Activated CD4-positive, alpha-beta T cell treated with anti-CD3 and anti-CD28 coated beads, Interleukin-2, amount 10 ng/mL, durations not matched to agents 7 days and 5 days (primary cell): ENCODE measurements around the gene ASPSCR1. TPM values are rescaled to one million over a fixed set of nuclear protein-coding genes. Genes with fewer than 3 reads are reported as not detected.

Source experiments
- CTCF ChIA-PET: fragments of 350-600 bp; sonication (Branson Sonifier 250); formaldehyde crosslinking; loops from one replicate; lab custom pipeline; 2021; ENCODE audit warnings: antibody characterized with exemption; lab: Charles Lee
- POLR2A ChIA-PET: fragments of 350-600 bp; sonication (Branson Sonifier 250); formaldehyde crosslinking; loops from one replicate; lab custom pipeline; 2021; ENCODE audit warnings: antibody characterized with exemption; lab: Charles Lee
- DNase-seq: peaks from one replicate; pipeline ENCODE4 v3.0.0-alpha.2; 2020
- H3K27ac Mint-ChIP-seq: one replicate; pipeline ENCODE4 v1.8.0; 2021; ENCODE audit warnings: mild to moderate bottlenecking, moderate library complexity, mixed read lengths
- H3K27me3 Mint-ChIP-seq: one replicate; pipeline ENCODE4 v1.8.0; 2021; ENCODE audit warnings: mixed read lengths
- H3K36me3 Mint-ChIP-seq: one replicate; pipeline ENCODE4 v1.8.0; 2021; ENCODE audit warnings: low read depth, mixed read lengths
- H3K4me1 Mint-ChIP-seq: one replicate; pipeline ENCODE4 v1.8.0; 2021; ENCODE audit warnings: mixed read lengths
- H3K4me3 Mint-ChIP-seq: one replicate; pipeline ENCODE4 v1.8.0; 2021; ENCODE audit warnings: mild to moderate bottlenecking, moderate library complexity, mixed read lengths
- H3K9me3 Mint-ChIP-seq: one replicate; pipeline ENCODE4 v1.8.0; 2021; ENCODE audit warnings: mixed read lengths
- total RNA-seq, 2 experiments: library from RNA; stranded (reverse); gene quantifications; one replicate each; pipeline ENCODE4 v1.2.3, GENCODE V29; 2021

Gene ASPSCR1
- total RNA-seq, 2 experiments from 2014 or later = 34.0 to 37.6 TPM

DNA sequence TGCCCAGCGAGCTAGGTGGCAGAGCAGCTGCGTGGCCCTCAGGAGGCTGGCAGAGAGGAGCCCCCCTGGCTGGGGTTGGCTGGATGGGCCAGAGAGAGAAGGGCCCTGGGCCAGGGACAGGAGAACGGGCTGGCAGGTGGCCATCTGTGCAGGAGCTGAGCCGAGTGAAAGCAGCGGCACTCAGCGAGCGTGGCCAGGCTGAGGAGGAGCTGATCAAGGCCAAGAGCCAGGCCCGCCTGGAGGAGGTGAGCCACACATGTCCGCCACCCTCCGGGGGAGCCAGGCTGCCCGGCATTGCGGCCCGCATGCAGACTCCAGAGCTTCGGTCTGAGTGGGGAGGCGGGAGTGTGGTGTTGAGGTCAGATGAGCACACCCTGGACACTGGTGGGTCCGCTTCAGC, 52.0 kb downstream of the ASPSCR1 start:
- H3K4me3 Mint-ChIP-seq = peak overlapping the region; percentile 32
- peaks cover 17% of the 10 kb centered on the region for H3K36me3 Mint-ChIP-seq
- H3K9me3 Mint-ChIP-seq = no peaks in the 10 kb centered on the region
- peaks cover 26% of the 10 kb centered on the region for H3K4me1 Mint-ChIP-seq
- no peak for DNase-seq
- POLR2A ChIA-PET = no interaction called here
- H3K27me3 Mint-ChIP-seq = no peaks in the 10 kb centered on the region
- CTCF ChIA-PET = interaction anchor here (0.8 to 3.0 kb wide), 16 partner anchors 9 to 209 kb away, joined by 3 to 40 read pairs (median 6); partner anchors contain the start of genes ASPSCR1, CENPX and DCXR
- peak overlapping the region; percentile 50 for H3K27ac Mint-ChIP-seq

DNA sequence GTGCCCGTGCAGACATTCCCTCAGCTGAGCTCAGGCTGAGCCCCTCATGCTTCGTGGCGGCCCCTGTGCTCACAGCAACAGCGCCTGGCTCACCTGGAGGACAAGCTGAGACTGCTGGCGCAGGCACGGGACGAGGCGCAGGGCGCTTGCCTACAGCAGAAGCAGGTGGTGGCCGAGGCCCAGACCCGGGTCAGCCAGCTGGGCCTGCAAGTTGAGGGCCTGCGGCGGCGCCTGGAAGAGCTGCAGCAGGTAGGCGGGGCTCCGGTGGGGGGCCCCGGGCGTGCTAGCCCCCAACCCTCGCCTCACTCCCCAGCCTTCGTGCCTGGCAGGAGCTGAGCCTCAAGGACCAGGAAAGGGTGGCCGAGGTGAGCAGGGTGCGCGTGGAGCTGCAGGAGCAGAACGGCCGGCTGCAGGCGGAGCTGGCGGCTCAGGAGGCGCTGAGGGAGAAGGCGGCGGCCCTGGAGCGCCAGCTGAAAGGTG, 52.6 kb downstream of the ASPSCR1 start:
- Mint-ChIP-seq H3K9me3 (no peaks in the 10 kb centered on the region), H3K27ac (no peak overlapping the region), H3K36me3 (peaks cover 19% of the 10 kb centered on the region), H3K4me1 (peaks cover 28% of the 10 kb centered on the region), H3K4me3 (no peak overlapping the region), H3K27me3 (no peaks in the 10 kb centered on the region)
- ChIA-PET POLR2A (no interaction called here), CTCF (interaction anchor here (0.7 to 3.0 kb wide), 50 partner anchors 8 to 588 kb away, joined by 3 to 40 read pairs (median 4); partner anchors contain the start of genes ASPSCR1, CD7, CENPX and DCXR)
- no peak for DNase-seq

DNA sequence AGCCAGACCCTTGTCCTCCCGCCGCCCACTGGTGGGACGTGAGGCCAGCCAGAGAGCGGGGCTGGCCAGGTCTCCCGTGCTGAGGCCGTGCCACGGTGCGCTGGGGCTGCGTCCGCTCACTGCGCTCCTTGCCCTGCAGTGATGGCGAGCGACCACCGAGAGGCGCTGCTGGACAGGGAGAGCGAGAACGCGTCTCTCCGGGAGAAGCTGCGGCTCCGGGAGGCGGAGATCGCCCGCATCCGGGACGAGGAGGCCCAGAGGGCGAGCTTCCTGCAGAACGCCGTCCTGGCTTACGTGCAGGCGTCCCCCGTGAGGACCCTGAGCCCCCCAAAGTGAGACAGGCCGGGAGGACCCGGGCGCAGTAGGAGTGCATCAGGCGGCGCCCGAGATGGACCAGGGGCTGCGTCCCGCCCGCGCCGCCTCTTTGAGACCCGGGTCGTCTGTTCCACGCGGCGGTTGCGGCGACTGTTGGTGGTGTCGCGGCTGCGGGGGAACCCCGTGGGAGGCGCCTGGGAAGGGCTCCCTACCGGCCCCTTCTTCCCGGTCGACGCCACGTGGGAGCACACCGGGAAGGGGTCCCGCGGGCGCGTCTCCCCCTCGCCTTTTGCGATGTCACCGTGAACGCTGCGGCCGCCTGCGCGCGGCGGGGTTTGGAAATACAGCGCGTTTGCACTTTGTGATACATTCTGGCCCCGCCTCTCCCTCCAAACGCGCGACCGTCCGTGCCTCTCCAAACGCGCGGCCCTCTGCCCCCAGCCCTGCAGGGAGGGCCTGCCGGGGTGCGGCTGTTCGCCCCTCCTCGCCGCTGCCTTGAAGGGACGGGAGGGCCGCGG, 53.3 kb downstream of the ASPSCR1 start:
- CTCF ChIA-PET = interaction anchor here (0.5 to 3.0 kb wide), 64 partner anchors 8 to 795 kb away, joined by 3 to 40 read pairs (median 4); partner anchors contain the start of genes ASPSCR1, CD7, CENPX and FASN
- peaks cover 22% of the 10 kb centered on the region for H3K36me3 Mint-ChIP-seq
- POLR2A ChIA-PET = interaction anchor here (0.6 to 0.8 kb wide), 2 partner anchors 13 to 74 kb away, joined by 3 read pairs; no protein-coding TSS in a partner anchor
- peak overlapping the region; percentile 76 for H3K27ac Mint-ChIP-seq
- H3K4me3 Mint-ChIP-seq = peak overlapping the region; percentile 74
- H3K27me3 Mint-ChIP-seq = no peaks in the 10 kb centered on the region
- H3K9me3 Mint-ChIP-seq = no peaks in the 10 kb centered on the region
- peak; percentile 86 for DNase-seq
- peaks cover 32% of the 10 kb centered on the region for H3K4me1 Mint-ChIP-seq

DNA sequence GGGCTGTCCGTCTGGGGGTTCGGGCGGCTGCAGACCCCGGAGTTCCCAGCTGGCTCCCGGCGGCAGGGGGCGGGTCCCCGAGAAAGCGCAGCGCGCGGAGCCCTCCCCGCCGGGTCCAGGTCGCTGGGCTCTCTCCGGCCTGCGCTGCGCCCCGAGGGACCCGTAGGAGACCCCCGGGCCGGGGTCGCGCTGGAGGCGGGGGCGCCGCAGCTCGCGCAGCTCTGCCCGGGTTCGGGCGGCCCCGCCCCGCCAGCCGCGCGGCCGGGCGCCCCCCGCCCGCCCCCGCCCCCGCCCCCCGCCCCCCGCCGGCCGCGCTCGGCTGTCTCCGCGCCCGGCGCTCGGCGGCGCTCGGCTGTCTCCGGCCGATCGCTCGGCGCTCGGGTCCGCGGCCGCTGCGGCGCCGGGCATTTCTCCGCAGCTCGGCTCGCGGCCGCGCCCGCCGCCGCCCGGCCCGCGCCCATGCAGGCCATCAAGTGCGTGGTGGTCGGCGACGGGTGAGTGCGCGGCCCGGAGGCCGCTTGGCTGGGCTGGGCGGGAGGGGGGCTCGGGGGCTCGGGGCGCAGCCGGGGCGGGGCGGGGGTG, 54.0 kb downstream of the ASPSCR1 start, which contains the start of gene RAC3:
TSS of gene RAC3 (plus strand) at position 376 of the 582 bp plus-strand sequence. CDS start at position 460, 84 bp downstream.
- Mint-ChIP-seq H3K4me1 (peaks cover 30% of the 10 kb centered on the region), H3K9me3 (no peaks in the 10 kb centered on the region), H3K4me3 (peak within 1 kb of the TSS; percentile 74), H3K27ac (peak within 1 kb of the TSS; percentile 76), H3K27me3 (no peaks in the 10 kb centered on the region), H3K36me3 (peaks cover 17% of the 10 kb centered on the region)
- no peak for DNase-seq
- POLR2A ChIA-PET = interaction anchor here (0.8 kb wide), 1 partner anchor 74 kb away, joined by 3 read pairs; no protein-coding TSS in a partner anchor
- CTCF ChIA-PET = interaction anchor here (0.6 to 3.0 kb wide), 9 partner anchors 9 to 462 kb away, joined by 3 to 21 read pairs (median 4); partner anchors contain the start of genes CENPX and LRRC45

DNA sequence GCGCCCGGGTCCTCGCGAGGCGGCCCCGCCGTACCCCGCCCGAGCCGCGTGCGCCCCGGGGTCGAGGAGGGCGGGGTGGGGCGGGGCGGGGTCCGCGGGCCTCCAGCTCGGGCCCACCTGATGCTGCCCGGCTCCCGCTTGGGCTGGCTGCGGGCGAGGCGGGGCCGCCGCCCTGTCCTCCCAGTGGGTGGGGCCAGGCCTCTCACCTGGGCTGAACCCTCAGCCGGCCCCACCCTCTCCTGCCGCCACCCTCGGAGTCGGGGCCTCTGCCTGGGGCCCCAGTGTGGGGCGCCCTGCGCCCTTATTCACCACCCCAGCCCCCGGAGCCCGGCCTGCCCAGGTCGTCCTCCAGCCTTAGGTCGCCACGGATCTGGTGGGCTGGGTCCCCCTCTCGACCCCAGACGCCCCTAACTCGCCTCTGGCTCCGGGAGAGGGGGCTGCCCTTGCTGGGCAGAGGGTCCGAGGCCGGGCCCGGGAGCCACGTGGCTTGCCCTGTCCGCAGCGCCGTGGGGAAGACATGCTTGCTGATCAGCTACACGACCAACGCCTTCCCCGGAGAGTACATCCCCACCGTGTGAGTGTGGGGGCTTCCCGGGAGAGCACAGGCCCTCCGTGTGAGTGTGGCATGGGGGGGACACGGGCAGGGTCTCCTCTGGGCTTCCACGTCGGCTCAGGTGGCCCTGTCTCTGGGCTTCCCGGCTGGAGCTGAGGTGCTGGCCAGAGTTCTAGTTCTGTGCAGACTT, 54.6 kb downstream of the ASPSCR1 start:
- H3K36me3 Mint-ChIP-seq = peaks cover 17% of the 10 kb centered on the region
- H3K9me3 Mint-ChIP-seq = no peaks in the 10 kb centered on the region
- ChIA-PET CTCF (interaction anchor here (1.3 kb wide), 1 partner anchor 9 kb away, joined by 3 read pairs; the partner anchor contains the start of genes CENPX and LRRC45), POLR2A (no interaction called here)
- H3K4me3 Mint-ChIP-seq = peak overlapping the region; percentile 45
- H3K4me1 Mint-ChIP-seq = peaks cover 29% of the 10 kb centered on the region
- no peaks in the 10 kb centered on the region for H3K27me3 Mint-ChIP-seq
- no peak overlapping the region for H3K27ac Mint-ChIP-seq
- DNase-seq = peak; percentile 51

DNA sequence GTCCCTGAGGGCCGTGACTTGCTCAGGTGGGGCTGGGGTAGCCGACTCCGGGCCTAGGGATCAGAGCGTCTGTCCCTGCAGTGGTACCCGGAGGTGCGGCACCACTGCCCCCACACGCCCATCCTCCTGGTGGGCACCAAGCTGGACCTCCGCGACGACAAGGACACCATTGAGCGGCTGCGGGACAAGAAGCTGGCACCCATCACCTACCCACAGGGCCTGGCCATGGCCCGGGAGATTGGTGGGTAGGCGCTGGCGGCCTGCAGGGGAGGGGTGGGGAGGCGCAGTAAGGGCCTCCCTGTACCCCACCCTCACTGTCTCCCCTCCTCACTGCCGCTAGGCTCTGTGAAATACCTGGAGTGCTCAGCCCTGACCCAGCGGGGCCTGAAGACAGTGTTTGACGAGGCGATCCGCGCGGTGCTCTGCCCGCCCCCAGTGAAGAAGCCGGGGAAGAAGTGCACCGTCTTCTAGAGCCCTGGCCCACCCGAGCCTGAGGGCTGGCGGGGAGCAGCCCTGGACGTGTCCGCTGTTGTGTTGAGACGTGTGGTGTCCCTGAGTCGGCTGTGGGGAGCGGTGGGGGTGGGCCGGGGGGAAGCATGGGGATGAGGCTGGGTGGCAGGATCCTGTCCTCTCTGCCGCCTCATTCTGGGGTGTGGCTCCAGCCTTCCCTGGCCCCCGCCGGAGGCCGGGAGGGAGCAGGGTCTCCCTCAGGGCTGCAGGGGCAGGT, 56.1 kb downstream of the ASPSCR1 start:
- H3K9me3 Mint-ChIP-seq = no peaks in the 10 kb centered on the region
- H3K27ac Mint-ChIP-seq = no peak overlapping the region
- no peaks in the 10 kb centered on the region for H3K27me3 Mint-ChIP-seq
- CTCF ChIA-PET = no interaction called here
- peaks cover 13% of the 10 kb centered on the region for H3K36me3 Mint-ChIP-seq
- peaks cover 30% of the 10 kb centered on the region for H3K4me1 Mint-ChIP-seq
- no peak for DNase-seq
- POLR2A ChIA-PET = no interaction called here
- peak overlapping the region; percentile 45 for H3K4me3 Mint-ChIP-seq

DNA sequence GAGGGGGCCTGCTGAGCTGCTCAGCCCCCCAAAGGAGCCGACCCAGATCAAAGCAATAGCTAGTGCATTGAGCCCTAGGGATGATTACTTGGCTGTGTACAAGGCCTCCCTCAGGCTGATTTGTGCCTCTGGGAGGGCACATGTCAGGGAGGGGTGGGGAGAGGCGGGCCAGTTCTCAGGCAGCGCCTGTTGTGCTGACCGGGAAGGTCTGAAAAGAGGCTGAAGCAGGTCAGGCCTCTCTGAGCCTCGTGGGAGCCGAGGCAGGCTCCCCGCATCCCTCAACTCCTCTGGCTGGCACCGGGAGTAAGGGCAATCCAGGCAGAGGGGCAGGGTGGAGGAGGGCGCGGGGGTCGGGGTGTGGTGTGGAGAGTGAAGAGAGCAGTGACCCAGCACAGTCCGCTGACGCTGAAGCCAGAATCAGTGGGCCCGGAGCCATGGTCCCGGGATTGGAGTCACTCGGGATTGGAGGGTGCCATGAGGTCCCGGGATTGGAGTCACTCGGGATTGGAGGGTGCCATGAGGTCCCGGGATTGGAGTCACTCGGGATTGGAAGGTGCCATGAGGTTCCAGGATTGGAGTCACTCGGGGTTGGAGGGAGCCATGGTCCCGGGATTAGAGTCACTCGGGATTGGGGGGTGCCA, 57.1 kb downstream of the ASPSCR1 start:
- Mint-ChIP-seq H3K4me1 (peaks cover 33% of the 10 kb centered on the region), H3K27me3 (no peaks in the 10 kb centered on the region)
- POLR2A ChIA-PET = no interaction called here

DNA sequence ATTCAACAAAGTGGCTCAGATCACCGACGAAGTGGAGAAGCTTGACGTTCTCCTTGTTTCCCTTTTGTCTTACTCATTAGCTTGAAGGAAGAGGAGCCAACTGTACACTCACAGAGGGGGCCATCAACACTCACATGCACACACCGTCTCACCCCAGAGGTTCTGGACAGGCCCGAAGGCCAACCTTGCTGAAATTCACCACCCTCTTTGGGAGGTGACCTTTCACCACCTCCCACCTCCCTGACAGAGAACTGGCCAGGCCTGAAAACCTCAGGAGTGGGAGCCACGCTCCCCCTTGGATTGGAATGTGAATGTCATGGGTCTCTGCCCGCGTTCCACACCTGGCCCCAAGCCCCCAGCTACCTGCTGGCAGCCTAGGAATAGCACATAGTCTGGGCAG, 58.1 kb downstream of the ASPSCR1 start:
- no peak overlapping the region for H3K27ac Mint-ChIP-seq
- ChIA-PET POLR2A (no interaction called here), CTCF (interaction anchor here (0.6 to 4.7 kb wide), 5 partner anchors 10 to 460 kb away, joined by 3 to 49 read pairs (median 3); partner anchors contain the start of genes CENPX and LRRC45)
- no peak for DNase-seq
- no peaks in the 10 kb centered on the region for H3K9me3 Mint-ChIP-seq
- H3K36me3 Mint-ChIP-seq = peaks cover 8% of the 10 kb centered on the region
- peak overlapping the region; percentile 85 for H3K4me3 Mint-ChIP-seq
- no peaks in the 10 kb centered on the region for H3K27me3 Mint-ChIP-seq
- H3K4me1 Mint-ChIP-seq = peaks cover 29% of the 10 kb centered on the region

More for the DNA sequence above, 57.1 kb downstream of the ASPSCR1 start:
- Mint-ChIP-seq H3K9me3 (no peaks in the 10 kb centered on the region), H3K36me3 (peaks cover 9% of the 10 kb centered on the region), H3K4me3 (no peak overlapping the region), H3K27ac (no peak overlapping the region)
- DNase-seq = no peak
- CTCF ChIA-PET = interaction anchor here (0.8 to 4.7 kb wide), 4 partner anchors 9 to 120 kb away, joined by 3 to 49 read pairs (median 5); partner anchors contain the start of genes CENPX and LRRC45

DNA sequence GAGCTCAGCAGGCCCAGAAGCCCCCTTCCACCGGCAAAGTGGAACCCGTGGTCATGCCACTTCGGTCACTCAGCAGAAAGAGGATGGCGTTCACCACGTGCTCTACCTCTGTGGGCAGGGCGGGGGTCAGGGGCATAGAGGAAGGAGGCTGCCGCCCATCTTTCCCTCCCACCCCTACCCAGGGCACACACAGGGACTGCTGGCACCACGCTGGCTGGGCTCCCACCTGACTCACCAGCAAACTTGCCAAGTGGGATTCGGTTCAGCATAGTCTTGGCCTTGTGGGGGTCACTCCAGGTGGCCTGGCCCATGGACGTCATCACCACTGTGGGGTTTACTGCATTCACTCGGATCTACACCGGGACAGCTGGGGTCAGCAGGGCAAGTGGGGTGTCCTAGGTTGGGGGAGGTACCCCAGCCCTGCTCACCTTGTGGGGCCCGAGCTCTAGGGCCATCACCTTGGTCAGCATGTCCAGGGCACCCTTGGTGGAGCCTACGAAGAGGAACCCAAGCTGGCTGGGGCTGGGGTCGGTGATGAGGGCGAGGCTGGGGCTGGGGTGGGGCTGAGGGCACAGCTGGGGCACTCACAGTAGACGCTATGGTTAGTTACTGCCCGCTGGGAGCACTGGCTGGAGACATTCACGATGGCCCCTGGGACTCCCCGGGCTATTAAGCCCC, 58.7 kb downstream of the ASPSCR1 start:
- POLR2A ChIA-PET = no interaction called here
- DNase-seq = no peak
- CTCF ChIA-PET = interaction anchor here (1.0 to 4.7 kb wide), 3 partner anchors 15 to 183 kb away, joined by 3 to 49 read pairs (median 7); partner anchors contain the start of genes CENPX and LRRC45
- H3K9me3 Mint-ChIP-seq = no peaks in the 10 kb centered on the region
- no peaks in the 10 kb centered on the region for H3K27me3 Mint-ChIP-seq
- peaks cover 28% of the 10 kb centered on the region for H3K4me1 Mint-ChIP-seq
- peak overlapping the region; percentile 5 for H3K27ac Mint-ChIP-seq
- H3K4me3 Mint-ChIP-seq = peak overlapping the region; percentile 85
- H3K36me3 Mint-ChIP-seq = peaks cover 8% of the 10 kb centered on the region

DNA sequence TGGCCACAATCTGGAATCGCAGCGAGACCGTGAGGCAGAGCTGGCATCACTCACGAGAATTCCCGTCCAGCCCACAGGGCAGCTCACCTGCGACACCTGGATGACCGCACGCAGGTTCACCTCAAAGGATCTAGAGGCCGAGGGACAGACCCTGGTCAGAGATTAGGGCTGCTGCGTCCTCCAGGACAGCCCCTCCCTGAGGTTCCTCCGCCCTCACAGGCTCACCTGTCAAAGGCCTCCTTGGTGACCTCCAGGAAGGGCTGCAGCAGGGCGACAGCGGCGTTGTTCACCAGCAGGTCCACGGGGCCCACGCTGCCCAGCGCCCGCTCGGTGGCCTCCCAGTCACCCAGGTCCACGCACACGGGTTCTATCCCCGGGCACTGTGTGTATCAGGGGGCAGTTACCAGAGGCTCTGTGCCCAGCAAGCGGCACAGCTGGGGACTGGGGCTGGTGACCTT, 59.2 kb downstream of the ASPSCR1 start:
- Mint-ChIP-seq H3K36me3 (peaks cover 8% of the 10 kb centered on the region), H3K27ac (peak overlapping the region; percentile 62), H3K9me3 (no peaks in the 10 kb centered on the region), H3K4me1 (peaks cover 28% of the 10 kb centered on the region), H3K4me3 (peak overlapping the region; percentile 85), H3K27me3 (no peaks in the 10 kb centered on the region)
- POLR2A ChIA-PET = no interaction called here
- DNase-seq = no peak
- CTCF ChIA-PET = interaction anchor here (1.0 to 4.7 kb wide), 2 partner anchors 15 to 183 kb away, joined by 3 to 49 read pairs; partner anchors contain the start of genes CENPX and LRRC45
